Erythroblast (primary cell): Measurements from ENCODE around the gene GPATCH2.

Experiments used
- GATA1 ChIP-seq: IDR thresholded peaks from 2 replicates; pipeline ENCODE4 v1.6.1; 2011; ENCODE audit warnings: low read depth, mild to moderate bottlenecking, control low read depth, low read length, moderate library complexity
- POLR2A ChIP-seq: IDR thresholded peaks from 2 replicates; pipeline ENCODE4 v1.6.1; 2011; ENCODE audit warnings: mild to moderate bottlenecking, low read length

DNA sequence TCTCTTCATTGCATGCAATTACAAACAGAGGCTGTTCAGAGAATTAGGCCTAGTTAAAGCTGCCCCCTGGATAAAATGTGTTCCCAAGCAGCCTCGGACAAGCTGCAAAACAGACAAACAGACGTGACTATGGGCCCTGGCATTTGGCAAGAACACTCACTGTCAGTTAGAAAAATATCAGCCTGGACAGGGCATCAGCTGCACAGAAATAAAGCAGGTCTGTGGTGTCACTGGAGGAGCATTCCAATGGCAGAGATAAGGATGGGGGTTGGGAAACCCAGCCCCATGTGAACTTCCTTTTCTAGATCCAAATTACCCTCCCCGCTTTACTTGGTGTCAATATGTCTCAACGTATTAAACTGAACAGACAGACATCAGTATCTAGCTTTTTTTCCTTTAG lies 177.1 kb downstream of the GPATCH2 start:
- TF ChIP-seq POLR2A, result no peak
- TF ChIP-seq GATA1, result no peak
